Measurements from ENCODE around the gene FAM98C.

- TF ChIP-seq EZH2 (IDR thresholded peaks at IDR 0.05; ENCODE audit: low read length): no peak
- TF ChIP-seq, protein P1, sequence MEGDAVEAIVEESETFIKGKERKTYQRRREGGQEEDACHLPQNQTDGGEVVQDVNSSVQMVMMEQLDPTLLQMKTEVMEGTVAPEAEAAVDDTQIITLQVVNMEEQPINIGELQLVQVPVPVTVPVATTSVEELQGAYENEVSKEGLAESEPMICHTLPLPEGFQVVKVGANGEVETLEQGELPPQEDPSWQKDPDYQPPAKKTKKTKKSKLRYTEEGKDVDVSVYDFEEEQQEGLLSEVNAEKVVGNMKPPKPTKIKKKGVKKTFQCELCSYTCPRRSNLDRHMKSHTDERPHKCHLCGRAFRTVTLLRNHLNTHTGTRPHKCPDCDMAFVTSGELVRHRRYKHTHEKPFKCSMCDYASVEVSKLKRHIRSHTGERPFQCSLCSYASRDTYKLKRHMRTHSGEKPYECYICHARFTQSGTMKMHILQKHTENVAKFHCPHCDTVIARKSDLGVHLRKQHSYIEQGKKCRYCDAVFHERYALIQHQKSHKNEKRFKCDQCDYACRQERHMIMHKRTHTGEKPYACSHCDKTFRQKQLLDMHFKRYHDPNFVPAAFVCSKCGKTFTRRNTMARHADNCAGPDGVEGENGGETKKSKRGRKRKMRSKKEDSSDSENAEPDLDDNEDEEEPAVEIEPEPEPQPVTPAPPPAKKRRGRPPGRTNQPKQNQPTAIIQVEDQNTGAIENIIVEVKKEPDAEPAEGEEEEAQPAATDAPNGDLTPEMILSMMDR (optimal IDR thresholded peaks at IDR 0.05 in 1 of 3, IDR thresholded peaks at IDR 0.05 in 1 of 3, conservative IDR thresholded peaks at IDR 0.05 in 1 of 3; ENCODE audit: extremely low read depth in 1 of 3, insufficient read depth in 2 of 3, low read length in 3 of 3): no peak
Measured at GRCh38 chr19:38391911-38392464, 10.9 kb upstream of the FAM98C start.

All from keratinocyte (primary cell).